GM12873 (cell line): ENCODE results near the gene KCNRG.

ENCODE experiments used
- CTCF ChIP-seq: IDR thresholded peaks from 2 replicates; pipeline ENCODE4 v1.5.1; 2012; ENCODE audit warnings: low read depth, mild to moderate bottlenecking, moderate library complexity, low read length, control low read depth; ENCODE audit not compliant: insufficient read depth; ENCODE audit errors: missing control alignments

Gene KCNRG

GRCh38 chr13:50015750-50016149, 506 bp downstream of the KCNRG start:
- no peak for TF ChIP-seq CTCF

GRCh38 chr13:50016444-50016843, 1.2 kb downstream of the KCNRG start:
- TF ChIP-seq CTCF: no peak

GRCh38 chr13:50017819-50018218, 2.6 kb downstream of the KCNRG start:
- TF ChIP-seq CTCF: no peak

GRCh38 chr13:50025436-50025835, 10.2 kb downstream of the KCNRG start:
- TF ChIP-seq CTCF: no peak

DNA sequence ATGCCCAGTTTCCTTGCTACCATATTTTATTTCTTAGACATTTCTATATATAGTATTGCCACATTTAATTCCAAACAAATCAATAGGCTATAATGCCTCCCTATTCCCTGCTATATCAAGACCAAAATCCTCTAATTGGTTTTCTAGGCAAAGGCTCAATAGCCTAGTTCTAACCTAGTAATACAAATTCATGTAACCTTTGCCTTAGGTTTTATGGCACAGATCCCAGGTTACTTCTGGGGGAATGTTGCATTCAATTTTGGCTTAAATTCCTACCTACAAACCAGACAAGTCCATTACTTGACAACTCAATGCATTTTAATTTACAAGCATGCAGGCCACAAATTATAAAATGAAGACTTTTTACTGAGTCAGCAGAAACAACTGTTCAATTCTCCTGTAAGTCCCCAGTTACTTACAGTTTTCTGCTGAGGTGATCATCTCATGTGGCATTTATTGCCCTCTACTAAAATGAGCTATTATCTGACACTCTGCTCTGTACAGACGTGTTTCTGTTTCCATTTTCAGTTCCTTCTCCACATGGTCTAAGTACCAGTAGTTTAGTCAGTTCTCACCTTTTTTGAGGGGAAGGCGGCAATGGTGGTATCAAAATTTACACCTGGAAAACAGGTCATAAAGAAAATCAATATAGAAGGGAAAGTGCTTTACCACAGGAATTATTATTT, 11.7 kb downstream of the KCNRG start:
- no peak for TF ChIP-seq CTCF

- TF ChIP-seq CTCF: no peak
Measured at GRCh38 chr13:50030315-50030714, 15.1 kb downstream of the KCNRG start.

DNA sequence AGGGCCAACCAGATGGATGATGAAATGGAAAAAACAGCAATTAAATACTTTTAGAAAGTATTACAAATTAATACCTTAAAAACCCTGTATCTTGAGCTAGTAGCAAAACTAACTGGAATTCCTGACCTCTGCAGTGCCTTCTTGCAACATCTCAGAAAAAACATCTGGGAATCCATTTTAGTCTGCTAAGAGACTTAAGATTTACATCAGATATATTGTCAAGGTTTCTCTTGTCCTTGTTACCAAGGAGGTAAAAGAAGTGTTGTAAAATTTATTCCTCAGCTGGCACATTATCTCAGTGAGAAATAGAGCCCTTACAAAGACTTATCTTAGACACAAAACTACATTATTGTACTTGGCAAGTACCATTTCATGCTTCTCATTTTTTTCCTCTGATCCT, 18.5 kb downstream of the KCNRG start:
- TF ChIP-seq CTCF: no peak

DNA sequence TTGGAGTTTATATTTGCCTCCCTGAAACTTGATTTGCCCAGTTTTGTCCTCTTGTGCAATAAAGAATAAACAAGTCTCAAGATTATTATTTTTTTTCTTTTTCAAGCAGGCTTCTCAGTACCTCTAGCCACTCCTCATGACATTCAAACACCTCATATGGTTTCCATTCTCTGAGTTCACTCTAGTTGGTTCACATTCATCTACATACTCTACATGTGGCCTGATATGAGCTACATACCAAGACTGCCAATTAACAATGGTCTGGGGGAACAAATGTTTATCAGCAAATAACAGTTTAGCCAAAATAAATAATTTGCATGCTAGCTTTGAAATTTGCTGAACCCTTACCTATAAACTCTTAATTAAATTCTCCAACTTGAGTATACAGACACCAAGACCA, 22.5 kb downstream of the KCNRG start:
- TF ChIP-seq CTCF: no peak
